ENCODE results near the gene LRMDA.

Gene LRMDA

DNA sequence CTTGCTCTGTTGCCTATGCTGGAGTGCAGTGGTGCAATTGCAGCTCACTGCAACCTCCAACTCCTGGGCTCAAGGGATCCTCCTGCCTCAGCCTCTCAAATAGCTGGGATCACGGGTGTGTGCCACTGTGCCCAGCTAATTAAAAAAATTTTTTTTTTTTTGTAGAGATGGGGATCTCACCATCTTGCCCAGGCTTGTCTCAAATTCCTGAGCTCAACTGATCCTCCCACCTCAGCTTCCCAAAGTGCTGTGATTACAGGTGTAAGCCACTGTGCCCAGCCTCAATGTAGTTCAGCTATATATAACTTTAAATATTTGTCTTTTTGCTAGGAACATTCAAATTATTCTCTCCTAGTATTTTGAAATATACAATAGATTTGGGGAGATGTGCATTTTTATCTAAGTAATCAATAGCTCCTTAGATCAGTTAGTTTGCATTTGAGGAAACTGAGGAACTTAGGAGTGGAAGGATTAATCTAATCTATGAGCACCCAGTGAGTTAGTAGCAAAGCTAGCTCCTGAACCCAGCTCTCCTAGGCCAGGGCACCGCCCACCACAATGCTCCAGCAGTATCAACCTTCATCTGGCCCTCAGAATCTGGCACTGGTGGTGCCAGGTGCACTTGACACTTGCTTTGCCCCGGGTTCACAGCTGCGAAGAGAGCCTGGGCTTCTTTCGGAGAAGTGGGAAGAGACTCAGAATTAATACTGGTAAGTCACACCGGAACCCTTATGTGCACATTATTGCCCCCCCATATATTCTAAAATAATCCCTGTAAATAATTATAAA lies 5.9 kb upstream of the LRMDA start:
- no peak for DNase-seq

DNA sequence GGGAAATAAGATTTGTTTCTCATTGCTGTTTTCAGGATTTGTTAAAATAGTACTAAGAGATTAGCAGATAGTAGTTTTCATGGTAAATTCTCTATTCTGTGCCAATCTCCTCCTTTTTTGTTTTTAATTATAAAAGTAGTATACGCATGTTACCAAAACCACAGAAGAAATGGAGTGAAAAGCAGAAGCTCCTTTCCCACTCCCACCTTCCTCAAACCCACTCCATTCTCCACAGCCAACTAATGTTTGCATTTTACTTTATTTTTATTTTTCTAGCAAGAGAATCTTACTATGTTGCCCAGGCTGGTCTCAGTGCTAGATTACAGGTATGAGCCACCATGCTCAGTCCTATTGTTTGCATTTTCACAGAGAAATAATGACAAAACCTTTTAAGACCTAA lies 4.5 kb upstream of the LRMDA start:
- no peak for DNase-seq

DNA sequence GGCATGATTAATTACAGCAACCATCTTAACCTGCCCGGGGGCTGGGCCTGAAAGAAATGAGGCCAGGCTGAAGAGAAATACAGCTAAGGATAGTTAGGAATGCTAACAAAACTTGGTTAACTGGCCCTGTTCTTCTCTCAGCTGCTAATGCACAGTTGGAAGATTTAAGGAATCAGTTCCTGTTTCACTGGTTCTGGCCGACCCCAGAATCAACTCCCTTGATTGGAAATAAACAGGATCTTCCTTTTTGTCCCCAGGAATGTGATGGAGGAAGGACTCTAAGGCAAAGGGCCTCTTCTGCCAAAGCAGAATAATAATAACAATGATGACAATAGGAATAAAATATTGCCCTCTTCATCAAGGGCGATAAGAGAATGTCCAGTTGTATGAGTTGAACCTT lies 3.5 kb upstream of the LRMDA start:
- DNase-seq: no peak

DNA sequence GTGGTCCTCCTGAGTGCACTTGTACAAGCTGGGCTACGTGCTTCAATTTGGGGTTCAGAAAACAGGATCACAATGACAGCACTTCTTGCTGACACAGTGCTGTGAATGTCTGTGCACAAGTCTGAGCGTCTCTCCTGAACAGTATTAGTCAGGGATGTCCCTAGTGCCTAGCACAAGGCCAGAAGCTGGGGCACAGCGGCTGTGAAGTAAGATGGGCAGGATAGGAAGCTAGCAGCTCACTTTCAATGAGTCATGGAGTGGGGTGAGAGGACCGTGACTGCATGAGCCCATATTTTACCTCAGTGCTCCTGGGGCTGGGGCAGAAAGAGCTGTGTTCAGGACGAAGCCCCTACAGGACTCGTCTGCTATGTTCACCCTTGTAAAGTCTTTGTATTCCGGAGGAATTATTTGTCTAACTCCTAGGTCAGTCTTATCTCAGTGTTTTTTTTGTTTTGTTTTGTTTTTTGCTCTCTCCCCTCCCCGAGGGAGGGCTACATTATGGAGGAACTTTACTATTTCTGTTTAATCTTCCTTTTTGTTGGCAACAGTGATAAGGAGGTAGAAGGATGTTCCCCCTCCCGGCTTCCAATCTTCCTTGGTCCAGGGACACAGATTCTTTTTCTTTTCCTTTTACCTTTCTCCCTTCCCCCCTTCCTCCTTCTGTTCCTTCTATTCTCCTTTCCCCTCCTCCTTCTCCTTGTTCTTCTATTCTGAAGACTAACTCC lies 2.8 kb upstream of the LRMDA start:
- no peak for DNase-seq

DNA sequence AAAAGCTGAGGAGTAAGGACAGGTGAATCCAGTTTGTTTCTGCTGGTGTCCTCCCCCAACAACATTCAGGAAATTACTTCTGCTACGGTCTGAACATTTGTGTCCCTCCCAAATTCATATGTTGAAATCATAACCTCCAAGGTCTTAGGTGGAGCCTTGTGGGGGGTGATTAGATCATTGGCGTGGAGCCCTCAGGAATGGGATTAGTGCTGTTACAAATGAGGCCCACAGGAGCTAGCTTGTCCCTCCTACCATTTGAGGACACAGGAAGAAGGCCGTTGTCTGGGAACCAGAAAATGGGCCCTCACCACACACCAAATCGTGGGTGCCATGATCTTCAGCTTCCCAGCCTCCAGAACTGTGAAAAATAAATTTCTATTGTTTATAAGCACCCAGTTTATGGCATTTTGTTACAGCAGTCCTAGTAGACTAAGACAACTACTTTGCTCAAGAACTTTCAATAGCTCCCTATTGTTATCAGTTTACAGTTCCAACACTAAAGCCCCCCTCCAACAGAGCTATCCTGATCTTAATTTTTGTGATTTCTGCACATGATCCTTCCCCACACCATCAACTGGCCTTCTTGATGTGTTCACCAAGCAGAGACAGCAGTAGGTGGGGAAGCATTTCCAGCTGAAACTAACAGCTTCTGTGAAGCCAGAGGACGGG lies 2.1 kb upstream of the LRMDA start:
- no peak for DNase-seq

DNA sequence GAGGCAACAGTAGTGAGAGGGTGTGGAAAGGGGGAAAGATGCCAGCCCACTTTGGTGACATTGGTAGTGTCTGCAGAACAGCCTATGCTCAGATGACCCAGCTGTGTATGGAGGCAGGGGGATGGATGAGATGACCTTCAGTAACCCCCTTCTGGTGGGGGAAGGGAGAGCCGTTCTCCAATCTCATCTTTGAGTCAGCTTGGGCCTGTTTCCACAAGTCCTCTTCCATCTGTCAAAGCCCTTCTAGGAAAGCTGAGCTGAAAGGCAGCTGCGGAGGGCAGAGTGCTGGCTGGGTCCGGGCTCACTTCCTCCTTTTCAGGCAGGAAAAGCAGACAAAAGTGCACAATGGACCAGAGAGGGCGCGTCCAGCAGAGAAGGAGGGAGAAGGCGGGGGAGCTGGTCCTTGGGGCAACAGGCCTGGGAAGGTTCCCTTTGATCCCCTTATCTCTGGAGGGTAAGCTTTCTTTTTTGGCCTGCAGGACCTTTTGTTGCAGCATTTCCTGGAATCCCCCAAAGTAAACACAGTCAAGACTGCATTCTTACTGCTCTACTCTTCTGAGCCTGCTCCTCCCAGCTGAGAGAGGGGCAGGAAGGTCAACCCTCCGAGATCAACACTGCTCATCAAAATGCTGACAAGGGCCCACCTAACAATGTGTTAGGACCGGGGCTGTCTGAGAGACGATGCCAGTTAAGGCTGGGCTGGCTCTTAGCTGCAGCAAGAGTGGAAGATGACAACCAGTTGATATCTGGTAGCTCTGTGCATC lies 1.2 kb upstream of the LRMDA start:
- DNase-seq: no peak

DNA sequence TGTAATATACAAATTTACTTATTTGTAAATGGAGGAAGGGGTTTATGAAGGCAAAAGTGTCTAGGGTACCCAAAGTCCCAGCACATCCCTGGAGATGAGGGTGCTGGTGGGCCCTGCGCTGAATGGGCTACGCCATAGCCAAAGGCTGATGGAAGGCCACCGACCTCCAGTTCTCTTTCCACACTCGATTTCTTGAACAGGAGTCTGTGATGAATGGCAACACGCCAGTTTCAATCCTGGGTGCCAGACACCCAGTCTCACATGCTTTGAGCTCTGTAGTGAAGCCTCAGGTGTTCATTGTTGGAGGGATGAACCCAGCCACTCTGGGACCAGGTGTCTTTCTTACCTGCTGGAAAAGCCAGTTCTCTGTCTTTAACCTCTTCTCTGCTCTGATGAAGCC lies 752 bp downstream of the LRMDA start:
- no peak for DNase-seq

DNA sequence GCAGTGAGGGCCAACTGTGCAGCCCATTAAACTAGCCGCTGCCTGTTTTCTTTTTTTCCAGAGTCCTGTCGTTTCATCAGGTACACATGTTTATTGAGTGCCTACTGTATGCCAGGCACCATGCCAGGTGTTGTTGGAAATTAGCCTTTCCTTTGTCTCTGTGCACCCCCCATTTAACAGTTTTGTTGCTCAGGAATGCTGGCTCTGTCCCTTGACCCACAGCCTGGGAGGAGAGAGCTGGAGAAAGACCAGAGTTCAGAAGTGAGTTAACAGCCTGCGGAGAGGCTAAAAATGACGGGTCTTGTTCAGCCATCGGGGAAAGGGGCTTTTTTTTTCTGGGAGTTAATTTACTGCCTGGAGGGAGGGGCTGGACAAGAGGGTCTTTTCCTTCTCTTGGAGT lies 1.3 kb downstream of the LRMDA start:
- no peak for DNase-seq

DNA sequence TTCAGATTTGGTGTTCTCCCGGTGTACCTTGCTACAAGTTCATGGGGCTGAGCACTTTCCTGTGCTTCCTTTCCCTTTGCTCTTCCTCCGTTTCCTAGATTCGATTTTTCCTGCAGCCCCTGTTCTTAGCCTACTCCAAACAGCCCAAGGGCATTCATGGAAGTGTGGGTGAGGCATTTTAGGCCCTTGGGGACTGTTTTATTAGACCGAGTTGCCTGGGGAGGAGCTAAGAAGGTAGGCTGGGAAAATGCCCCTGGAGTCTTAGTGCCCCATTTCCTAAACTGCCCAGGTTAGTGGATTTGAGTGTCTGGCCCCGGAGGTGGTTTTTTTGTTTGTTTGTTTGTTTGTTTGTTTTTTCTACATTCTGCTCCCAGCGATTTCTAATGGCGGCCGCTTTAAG lies 1.8 kb downstream of the LRMDA start:
- no peak for DNase-seq

DNA sequence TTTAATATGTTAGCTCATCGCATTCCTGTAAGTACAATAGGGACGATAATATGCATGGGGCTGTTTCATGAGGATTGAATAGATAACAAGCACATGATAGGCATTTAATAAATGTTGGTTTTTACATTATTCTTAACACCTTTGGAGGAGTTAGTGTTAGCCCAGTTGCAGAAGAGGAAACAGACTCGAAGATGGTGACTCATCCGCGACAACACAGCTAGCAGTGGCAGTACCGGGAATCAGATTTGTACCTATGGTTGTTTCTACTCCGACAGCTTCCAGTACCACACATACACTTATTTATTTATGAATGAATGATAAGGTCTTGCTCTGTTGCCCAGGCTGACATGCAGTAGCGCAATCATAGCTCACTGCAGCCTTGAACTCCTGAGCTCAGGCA lies 2.9 kb downstream of the LRMDA start:
- DNase-seq: no peak

DNA sequence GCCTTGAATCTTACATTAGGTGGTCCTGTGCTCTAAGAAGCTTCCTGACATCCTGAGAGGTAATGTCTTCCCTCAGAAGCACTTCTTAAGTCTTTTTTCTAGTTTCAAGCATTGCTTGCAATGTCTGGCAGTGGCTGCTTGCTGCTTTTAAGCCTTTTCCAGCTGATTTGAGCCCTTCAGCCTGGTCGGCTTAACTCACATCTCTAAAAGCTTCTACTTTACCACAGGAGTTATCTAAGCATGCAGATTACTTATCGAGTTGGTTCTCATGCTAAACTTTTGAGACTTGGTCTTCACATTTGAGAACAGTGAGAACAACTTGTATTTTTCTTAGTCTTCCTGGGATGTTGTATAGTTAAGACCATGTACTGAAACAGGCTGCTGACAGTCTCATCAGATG lies 3.9 kb downstream of the LRMDA start:
- DNase-seq: no peak

DNA sequence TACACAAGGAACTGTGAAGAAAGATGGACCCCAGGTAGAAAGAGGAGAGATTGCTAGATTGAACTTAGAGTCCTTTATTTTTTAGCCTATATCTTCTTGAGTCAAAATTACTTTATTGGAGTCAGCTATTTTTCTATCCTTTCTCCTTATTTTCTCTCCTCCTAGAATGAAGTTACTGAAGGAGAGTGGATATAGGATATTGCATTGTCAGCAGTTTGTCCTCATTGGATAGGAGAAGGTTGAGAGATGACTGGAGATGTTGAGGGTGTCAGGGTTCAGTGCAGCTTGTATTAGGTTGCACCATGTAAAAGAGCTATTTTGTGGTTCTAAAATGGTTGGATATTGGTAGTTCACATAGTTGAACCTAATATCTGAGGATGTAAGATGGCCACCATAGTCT lies 5.5 kb downstream of the LRMDA start:
- no peak for DNase-seq

DNA sequence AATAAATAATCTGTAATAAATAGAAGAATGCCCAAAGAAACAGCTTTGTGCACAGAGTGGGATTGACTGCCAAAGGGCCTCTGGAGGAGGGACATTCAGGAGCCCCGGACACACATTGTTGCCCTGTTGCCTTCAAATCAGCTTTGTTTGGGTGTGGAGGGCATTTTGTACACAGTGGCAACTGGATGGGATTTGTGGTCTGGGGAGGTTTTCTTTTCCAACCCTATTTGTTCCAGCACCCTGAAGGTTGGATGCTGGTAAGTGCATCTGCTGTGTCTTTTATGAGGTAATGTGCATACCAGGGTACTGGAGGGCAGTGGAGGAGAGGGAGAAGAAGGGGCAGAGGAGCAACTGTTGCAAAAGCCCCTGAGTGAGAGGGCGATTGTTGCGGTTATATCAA lies 6.3 kb downstream of the LRMDA start:
- no peak for DNase-seq

DNA sequence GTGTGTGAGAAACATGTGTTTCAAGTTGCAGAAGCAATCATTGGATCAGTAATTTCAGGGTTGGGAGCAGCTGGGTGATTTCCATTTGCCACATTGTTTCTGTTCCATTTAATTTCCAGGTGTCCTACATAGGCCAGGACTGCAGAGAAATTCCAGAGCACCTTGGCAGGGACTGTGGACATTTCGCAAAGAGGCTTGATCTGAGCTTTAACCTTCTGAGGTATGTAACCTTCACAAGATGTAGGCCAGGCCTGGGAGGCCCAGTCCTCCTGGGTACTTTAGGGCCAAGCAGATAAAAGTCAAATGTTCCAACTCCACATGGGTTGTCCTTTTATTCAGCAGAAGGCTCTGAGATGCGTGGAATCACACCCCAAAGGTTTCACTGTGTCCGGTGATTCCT lies 6.9 kb downstream of the LRMDA start:
- DNase-seq: no peak

DNA sequence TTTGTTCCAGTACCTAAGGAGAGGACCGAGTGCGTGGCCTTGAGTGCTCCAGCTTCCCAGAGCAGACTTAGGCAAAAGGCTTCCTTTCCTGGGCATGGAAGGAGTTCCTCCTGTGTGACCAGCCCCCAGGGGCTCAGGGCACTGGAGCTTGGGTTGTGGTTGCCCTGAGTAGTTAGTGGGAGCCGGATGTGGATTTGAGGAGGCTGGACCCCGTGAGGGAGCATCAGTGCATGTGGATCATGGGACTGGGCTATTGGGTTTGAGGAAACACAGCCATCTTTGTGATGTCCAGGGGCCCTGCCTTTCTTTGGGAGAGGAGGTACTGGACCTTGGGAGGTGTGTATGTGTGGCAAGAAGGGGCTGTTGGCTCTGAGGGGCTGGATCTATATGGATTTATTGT lies 8.4 kb downstream of the LRMDA start:
- DNase-seq: no peak

DNA sequence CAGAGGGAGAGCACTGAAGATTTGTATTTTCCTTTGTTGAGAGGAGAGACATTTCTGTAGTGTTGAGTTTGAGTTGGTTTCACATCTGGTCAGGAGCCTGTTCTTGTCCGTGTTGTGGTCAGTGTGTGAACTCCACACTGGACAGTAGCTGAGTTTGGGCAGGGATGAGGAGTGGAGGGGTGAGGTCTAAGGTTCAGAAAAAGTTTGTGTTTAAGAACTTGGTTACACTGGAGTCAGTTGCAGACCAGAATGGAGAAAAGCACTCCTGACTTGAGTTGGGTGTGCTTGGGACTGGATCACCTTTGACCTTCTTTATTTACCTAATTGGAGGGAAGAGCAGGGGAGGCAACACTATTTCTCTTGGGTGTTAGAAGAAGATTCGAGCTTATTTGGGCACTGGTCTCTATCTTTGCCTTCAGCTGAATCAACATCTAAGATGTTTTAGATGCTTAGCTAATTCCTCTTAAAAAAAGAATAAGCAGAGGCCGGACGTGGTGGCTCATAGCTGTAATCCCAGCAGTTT lies 8.9 kb downstream of the LRMDA start:
- no peak for DNase-seq

DNA sequence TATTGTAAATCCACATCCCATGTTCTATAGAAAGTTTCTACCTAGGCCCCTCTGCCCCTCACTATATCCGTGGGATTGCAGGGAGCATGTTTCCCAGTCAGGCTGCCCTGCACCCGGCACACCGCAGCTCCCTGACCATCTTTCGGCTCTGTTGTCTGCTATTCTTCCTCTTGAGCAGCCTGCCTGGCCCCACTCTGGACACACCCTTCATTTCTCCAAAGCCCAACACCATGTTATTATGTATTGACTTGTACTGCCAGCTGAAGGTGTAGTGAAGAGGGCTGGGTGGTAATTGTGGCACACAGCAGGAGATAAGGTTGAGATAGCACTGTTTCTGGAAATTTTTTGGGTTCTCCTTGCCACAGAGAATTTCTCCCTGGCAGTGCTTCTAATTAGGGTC lies 9.8 kb downstream of the LRMDA start:
- DNase-seq: no peak

DNA sequence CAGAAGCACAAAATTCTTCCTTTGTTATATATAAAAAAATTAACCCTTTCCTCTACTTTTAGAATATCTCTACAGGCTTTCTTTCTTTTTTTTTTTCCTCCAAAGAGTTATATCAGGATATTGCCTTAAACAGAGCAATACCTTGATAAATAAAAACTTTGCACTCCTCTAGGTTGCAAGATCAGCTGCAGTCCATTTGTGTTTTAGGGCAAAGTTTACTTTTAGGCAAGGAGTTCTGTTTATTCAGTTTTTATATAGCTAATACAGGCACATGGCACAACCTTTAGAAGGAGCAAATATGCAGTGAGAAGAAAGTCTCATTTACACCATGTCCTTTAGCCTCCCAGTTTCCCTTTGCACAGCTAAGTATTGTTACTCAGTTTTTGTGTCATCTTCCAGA lies 10.3 kb downstream of the LRMDA start:
- DNase-seq: no peak

DNA sequence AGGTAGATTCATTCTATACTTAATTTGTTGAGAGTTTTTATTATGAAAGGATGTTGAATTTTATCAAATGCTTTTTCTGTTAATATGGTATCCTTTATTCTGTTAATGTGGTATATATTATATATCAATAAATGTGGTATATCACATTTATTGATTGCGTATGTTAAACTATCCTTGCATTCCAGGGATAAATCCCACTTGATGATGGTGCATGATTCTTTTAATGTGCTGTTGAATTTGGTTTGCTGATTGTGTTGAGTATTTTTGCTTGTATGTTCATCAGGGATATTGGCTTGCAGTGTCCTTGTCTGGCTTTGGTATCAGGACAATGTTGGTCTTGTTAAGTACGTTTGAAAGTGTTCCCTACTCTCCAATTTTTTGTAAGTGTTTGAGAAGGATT lies 11.9 kb downstream of the LRMDA start:
- no peak for DNase-seq

DNA sequence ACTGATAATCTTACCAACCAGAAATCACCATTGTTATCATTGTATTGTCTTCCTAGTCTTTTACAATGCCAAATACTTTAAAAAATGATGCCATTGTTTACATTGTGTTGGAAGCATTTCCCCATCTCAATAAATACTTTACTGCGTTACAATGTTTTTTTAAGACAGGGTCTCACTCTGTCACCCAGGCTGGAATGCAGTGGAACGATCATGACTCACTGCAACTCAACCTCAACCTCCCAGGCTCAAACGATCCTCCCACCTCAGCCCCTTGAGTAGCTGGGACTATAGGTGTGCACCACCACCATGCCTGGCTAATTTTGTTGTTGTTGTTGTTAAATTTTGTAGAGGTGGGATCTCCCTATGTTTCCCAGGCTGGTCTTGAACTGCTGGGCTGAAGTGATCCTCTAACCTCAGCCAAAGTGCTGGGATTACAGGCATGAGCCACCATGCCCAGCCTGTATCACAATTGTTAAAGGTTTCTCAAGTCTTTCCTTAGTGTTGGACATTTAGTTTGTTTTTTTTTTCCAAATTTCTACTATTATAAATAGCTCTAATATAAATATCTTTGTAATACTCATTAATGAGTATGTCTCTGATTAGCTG lies 13.5 kb downstream of the LRMDA start:
- DNase-seq: no peak

DNA sequence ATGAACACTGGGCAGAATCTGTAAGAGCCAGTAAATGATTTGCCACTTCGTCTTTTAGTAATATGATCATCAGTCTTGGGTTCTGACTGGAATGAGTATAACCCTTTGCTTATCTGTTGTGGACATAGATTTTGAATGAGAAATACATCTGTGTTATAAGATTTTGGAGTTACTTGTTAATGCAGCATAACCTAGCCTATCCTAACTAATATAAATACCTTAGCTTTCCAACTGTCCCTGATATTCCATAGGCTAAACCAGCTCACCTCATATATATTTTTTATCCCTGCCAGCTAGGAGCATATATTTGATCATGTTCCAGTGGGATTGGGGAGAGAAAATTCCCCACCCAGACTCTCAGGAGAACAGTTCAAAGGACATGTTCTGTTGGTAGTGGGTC lies 15.1 kb downstream of the LRMDA start:
- DNase-seq: no peak

DNA sequence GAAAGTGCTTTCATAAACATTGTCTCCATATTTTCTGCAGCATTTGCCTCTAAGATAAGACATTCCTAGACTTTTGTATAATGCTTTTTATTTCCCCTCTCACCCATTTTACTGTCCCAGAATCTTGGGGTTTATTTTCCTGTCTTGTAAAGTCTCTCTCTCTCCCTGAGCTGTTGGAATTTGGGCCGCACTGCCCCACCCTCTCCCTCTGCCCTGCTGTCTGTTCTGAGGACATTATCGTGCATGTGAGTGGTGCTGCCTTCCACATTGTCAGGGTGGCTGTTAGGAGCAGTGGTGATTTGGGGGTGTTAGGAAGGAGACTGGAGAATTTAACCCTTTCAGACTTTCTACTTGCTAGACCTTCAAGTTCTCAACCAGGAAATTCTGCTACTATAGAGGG lies 16.7 kb downstream of the LRMDA start:
- no peak for DNase-seq

All from GOT3 (cell line).